Left ventricle myocardium superior (tissue), 1 donor: ENCODE measurements around the gene POU2AF2. TPM values are rescaled to one million over a fixed set of nuclear protein-coding genes. Genes with fewer than 3 reads are reported as not detected.

Source experiments
- ATAC-seq: fragments of 200-7000 bp; cut with Tn5 transposase; one replicate; pipeline ENCODE4 v1.9.1; 2020; ENCODE audit warnings: mild to moderate bottlenecking, moderate library complexity
- DNase-seq: peaks from one replicate; pipeline ENCODE4 v3.0.0-alpha.2; 2020
- intact Hi-C: fragments of 100-400 bp; cut with micrococcal nuclease; formaldehyde crosslinking; loops from one replicate; pipeline ENCODE4 v1.11.0; 2022
- total RNA-seq: library from RNA; stranded (reverse); fragmentation: NEBNext Ultra II Directional; extraction: Animal tissue kit (Norgen Biotek cat#: 25700); gene quantifications from one replicate; pipeline ENCODE4 v1.2.1, GENCODE V29; 2021
- donor health status: DM: no; HTN: yes; CAD: no; lungs with severe emphysema.

Gene POU2AF2
- total RNA-seq, 1 donor from 2014 or later: not detected

DNA sequence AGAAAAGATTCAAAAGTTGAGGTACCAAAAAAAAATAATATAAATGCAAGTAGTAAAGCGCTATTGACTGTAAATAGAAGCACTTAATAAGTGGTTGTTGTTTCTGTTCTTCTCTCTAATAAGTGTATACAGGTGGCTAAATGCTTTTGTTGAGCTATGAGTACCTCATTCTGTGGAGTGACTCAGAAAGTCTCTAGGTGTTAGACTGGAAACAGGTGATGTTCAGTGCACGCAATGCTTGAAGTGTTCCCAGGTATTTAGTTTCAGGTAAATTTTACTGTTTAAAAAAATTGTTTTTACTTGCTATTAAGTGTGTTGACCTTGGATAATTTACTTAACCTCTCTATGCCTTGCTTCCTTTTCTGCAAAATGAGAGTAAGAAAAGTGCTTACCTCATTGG lies 77.0 kb downstream of the POU2AF2 start:
- intact Hi-C loops: no loop called here
- DNase-seq: no peak
- ATAC-seq: no peak

GRCh38 chr11:111324277-111324720 lies 78.8 kb downstream of the POU2AF2 start:
- DNase-seq (no peak), ATAC-seq (no peak)
- intact Hi-C loops: no loop called here

- ATAC-seq: no peak
- DNase-seq: no peak
Measured at GRCh38 chr11:111325259-111325658, 79.7 kb downstream of the POU2AF2 start.

DNA sequence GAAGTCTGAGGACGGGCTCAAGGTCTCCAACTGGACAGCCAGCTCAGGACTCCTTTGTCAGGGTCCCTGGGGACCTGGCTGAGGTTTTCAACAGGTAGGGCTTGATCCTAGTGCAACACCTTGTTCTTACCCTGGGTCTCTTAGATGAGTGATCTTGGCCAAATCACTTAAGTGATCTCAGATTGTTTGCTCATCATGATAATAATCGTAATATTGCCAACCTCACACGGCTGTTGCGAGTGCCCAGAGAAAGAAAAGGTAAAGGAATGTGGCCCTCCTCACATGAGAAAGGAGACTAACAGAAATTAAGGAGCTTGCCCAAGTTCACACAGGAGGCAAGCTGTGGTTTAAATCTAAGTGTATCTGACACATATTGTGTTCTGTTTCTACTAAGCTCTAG lies 81.3 kb downstream of the POU2AF2 start:
- intact Hi-C loops: no loop called here
- ATAC-seq: no peak

More at GRCh38 chr11:111325259-111325658, 79.7 kb downstream of the POU2AF2 start:
- intact Hi-C loops: no loop called here

GRCh38 chr11:111327908-111328624 lies 82.5 kb downstream of the POU2AF2 start:
- ATAC-seq: peak; percentile 89
- DNase-seq: peak; percentile 73
- intact Hi-C loops: no loop called here

More for the DNA sequence above, 81.3 kb downstream of the POU2AF2 start:
- no peak for DNase-seq

GRCh38 chr11:111329306-111330204 lies 84.0 kb downstream of the POU2AF2 start:
- peak; percentile 64 for DNase-seq

GRCh38 chr11:111330234-111330893 lies 84.8 kb downstream of the POU2AF2 start:
- DNase-seq: no peak
- intact Hi-C loops: no loop called here
- ATAC-seq: no peak

More at GRCh38 chr11:111329306-111330204, 84.0 kb downstream of the POU2AF2 start:
- intact Hi-C loops: no loop called here
- peak; percentile 67 for ATAC-seq

- DNase-seq (no peak), ATAC-seq (no peak)
- intact Hi-C loops: no loop called here
Measured at GRCh38 chr11:111331711-111332479, 86.4 kb downstream of the POU2AF2 start.

- intact Hi-C loops: no loop called here
- DNase-seq (no peak), ATAC-seq (no peak)
Measured at GRCh38 chr11:111334532-111335502, 89.3 kb downstream of the POU2AF2 start.

GRCh38 chr11:111335549-111335948 lies 90.0 kb downstream of the POU2AF2 start:
- DNase-seq (no peak), ATAC-seq (no peak)
- intact Hi-C loops: no loop called here

Other genes with a start within 250 kb of the POU2AF2 start
- gene POU2AF3, start 52.8 kb downstream of the POU2AF2 start, total RNA-seq: 0.74 TPM
- gene POU2AF1, start 133.6 kb downstream of the POU2AF2 start, total RNA-seq: 0.62 TPM